ENCODE measurements around the gene PRUNE2. TPM values are rescaled to one million over a fixed set of nuclear protein-coding genes. Genes with fewer than 3 reads are reported as not detected.

The PRUNE2 gene
- total RNA-seq, 1 donor from 2014 or later: 8.7 TPM

GRCh38 chr9:76616780-76617179 is 289.1 kb downstream of the PRUNE2 start:
- H3K4me2 ChIP-seq (ENCODE audit: low read length): no peak overlapping the region
- no peak overlapping the region for H3K4me3 ChIP-seq (ENCODE audit: insufficient read depth, low read depth, low read length)
- H3K9ac ChIP-seq (ENCODE audit: low read length): no peak overlapping the region
- no peak overlapping the region for H3K27ac Mint-ChIP-seq (ENCODE audit: unreplicated experiment)
- H3K36me3 ChIP-seq (ENCODE audit: insufficient read depth, low read length): no peaks in the 10 kb centered on the region
- no peak overlapping the region for H3K27ac ChIP-seq (ENCODE audit: low read depth, low read length)
- H3K9me3 Mint-ChIP-seq (ENCODE audit: unreplicated experiment): no peaks in the 10 kb centered on the region
- no peaks in the 10 kb centered on the region for H3K4me1 ChIP-seq (ENCODE audit: insufficient read depth, low read length)
- H3K36me3 Mint-ChIP-seq (ENCODE audit: low read depth, unreplicated experiment): no peaks in the 10 kb centered on the region
- TF ChIP-seq EZH2 (IDR thresholded peaks at IDR 0.05; ENCODE audit: insufficient read depth, low read length): no peak
- TF ChIP-seq CTCF (IDR thresholded peaks at IDR 0.05; ENCODE audit: insufficient read depth, low read depth, low read length): no peak
- no peaks in the 10 kb centered on the region for H4K20me1 ChIP-seq (ENCODE audit: insufficient read depth, low read length)
- no peaks in the 10 kb centered on the region for H3K9me3 ChIP-seq (ENCODE audit: insufficient read depth, low read depth, low read length)
- no peak overlapping the region for H3K4me3 Mint-ChIP-seq (ENCODE audit: unreplicated experiment)
- DNase-seq (ENCODE audit: low read depth) (no peak), FAIRE-seq (no peak)
- peaks cover 2% of the 10 kb centered on the region for H3K27me3 ChIP-seq (ENCODE audit: insufficient read depth, low read length)
- H2AFZ ChIP-seq (ENCODE audit: low read depth, low read length): no peak overlapping the region
- H3K79me2 ChIP-seq (ENCODE audit: insufficient read depth, low read length): no peaks in the 10 kb centered on the region
- H3K4me1 Mint-ChIP-seq (ENCODE audit: low read depth, unreplicated experiment): peaks cover 16% of the 10 kb centered on the region
- H3K27me3 Mint-ChIP-seq (ENCODE audit: low read depth, unreplicated experiment): no peaks in the 10 kb centered on the region

GRCh38 chr9:76615177-76615603 is 290.7 kb downstream of the PRUNE2 start:
- no peak overlapping the region for H3K4me2 ChIP-seq (ENCODE audit: low read length)
- TF ChIP-seq CTCF (IDR thresholded peaks at IDR 0.05; ENCODE audit: insufficient read depth, low read depth, low read length) (no peak), EZH2 (IDR thresholded peaks at IDR 0.05; ENCODE audit: insufficient read depth, low read length) (no peak)
- no peaks in the 10 kb centered on the region for H3K4me1 ChIP-seq (ENCODE audit: insufficient read depth, low read length)
- no peak overlapping the region for H3K27ac ChIP-seq (ENCODE audit: low read depth, low read length)
- Mint-ChIP-seq H3K4me1 (ENCODE audit: low read depth, unreplicated experiment) (peaks cover 16% of the 10 kb centered on the region), H3K36me3 (ENCODE audit: low read depth, unreplicated experiment) (no peaks in the 10 kb centered on the region), H3K27me3 (ENCODE audit: low read depth, unreplicated experiment) (no peaks in the 10 kb centered on the region), H3K9me3 (ENCODE audit: unreplicated experiment) (no peaks in the 10 kb centered on the region), H3K4me3 (ENCODE audit: unreplicated experiment) (no peak overlapping the region), H3K27ac (ENCODE audit: unreplicated experiment) (no peak overlapping the region)
- no peaks in the 10 kb centered on the region for H3K9me3 ChIP-seq (ENCODE audit: insufficient read depth, low read depth, low read length)
- FAIRE-seq (no peak), DNase-seq (ENCODE audit: low read depth) (no peak)
- no peak overlapping the region for H3K4me3 ChIP-seq (ENCODE audit: insufficient read depth, low read depth, low read length)
- H3K79me2 ChIP-seq (ENCODE audit: insufficient read depth, low read length): no peaks in the 10 kb centered on the region
- peaks cover 2% of the 10 kb centered on the region for H3K27me3 ChIP-seq (ENCODE audit: insufficient read depth, low read length)
- H3K36me3 ChIP-seq (ENCODE audit: insufficient read depth, low read length): no peaks in the 10 kb centered on the region
- no peak overlapping the region for H3K9ac ChIP-seq (ENCODE audit: low read length)
- no peaks in the 10 kb centered on the region for H4K20me1 ChIP-seq (ENCODE audit: insufficient read depth, low read length)
- no peak overlapping the region for H2AFZ ChIP-seq (ENCODE audit: low read depth, low read length)

- Histone ChIP-seq H3K9me3 (ENCODE audit: insufficient read depth, low read depth, low read length) (no peaks in the 10 kb centered on the region), H3K36me3 (ENCODE audit: insufficient read depth, low read length) (no peaks in the 10 kb centered on the region), H3K9ac (ENCODE audit: low read length) (no peak overlapping the region), H3K4me2 (ENCODE audit: low read length) (no peak overlapping the region), H3K4me3 (ENCODE audit: insufficient read depth, low read depth, low read length) (no peak overlapping the region), H3K79me2 (ENCODE audit: insufficient read depth, low read length) (no peaks in the 10 kb centered on the region), H3K27me3 (ENCODE audit: insufficient read depth, low read length) (peaks cover 5% of the 10 kb centered on the region), H2AFZ (ENCODE audit: low read depth, low read length) (no peak overlapping the region), H3K4me1 (ENCODE audit: insufficient read depth, low read length) (no peaks in the 10 kb centered on the region), H4K20me1 (ENCODE audit: insufficient read depth, low read length) (no peaks in the 10 kb centered on the region), H3K27ac (ENCODE audit: low read depth, low read length) (no peak overlapping the region)
- H3K27me3 Mint-ChIP-seq (ENCODE audit: low read depth, unreplicated experiment): peaks cover 2% of the 10 kb centered on the region
- no peak for DNase-seq (ENCODE audit: low read depth)
- H3K4me3 Mint-ChIP-seq (ENCODE audit: unreplicated experiment): no peak overlapping the region
- H3K36me3 Mint-ChIP-seq (ENCODE audit: low read depth, unreplicated experiment): no peaks in the 10 kb centered on the region
- no peaks in the 10 kb centered on the region for H3K9me3 Mint-ChIP-seq (ENCODE audit: unreplicated experiment)
- H3K4me1 Mint-ChIP-seq (ENCODE audit: low read depth, unreplicated experiment): peaks cover 12% of the 10 kb centered on the region
- no peak overlapping the region for H3K27ac Mint-ChIP-seq (ENCODE audit: unreplicated experiment)
- FAIRE-seq: no peak
- TF ChIP-seq CTCF (IDR thresholded peaks at IDR 0.05; ENCODE audit: insufficient read depth, low read depth, low read length): no peak
- no peak for TF ChIP-seq EZH2 (IDR thresholded peaks at IDR 0.05; ENCODE audit: insufficient read depth, low read length)
These were observed 291.9 kb downstream of the PRUNE2 start for GRCh38 chr9:76613974-76614373.
